ENCODE data around the gene CDH13.

The CDH13 gene

GRCh38 chr16:83552930-83553329, 926.2 kb downstream of the CDH13 start:
- no peak for DNase-seq (ENCODE audit: low read depth in 2 of 2)

- no peak for DNase-seq (ENCODE audit: low read depth in 2 of 2)
Measured at GRCh38 chr16:83554096-83554495, 927.3 kb downstream of the CDH13 start.

GRCh38 chr16:83554540-83554939, 927.8 kb downstream of the CDH13 start:
- DNase-seq (ENCODE audit: low read depth in 2 of 2), result no peak

GRCh38 chr16:83561876-83562275, 935.1 kb downstream of the CDH13 start:
- no peak for DNase-seq (ENCODE audit: low read depth in 2 of 2)

- no peak for DNase-seq (ENCODE audit: low read depth in 2 of 2)
Measured at GRCh38 chr16:83568345-83568744, 941.6 kb downstream of the CDH13 start.

GRCh38 chr16:83574388-83574787, 947.6 kb downstream of the CDH13 start:
- DNase-seq (ENCODE audit: low read depth in 2 of 2), result no peak

- no peak for DNase-seq (ENCODE audit: low read depth in 2 of 2)
Measured at GRCh38 chr16:83577078-83577745, 950.4 kb downstream of the CDH13 start.

- no peak for DNase-seq (ENCODE audit: low read depth in 2 of 2)
Measured at GRCh38 chr16:83578171-83578570, 951.4 kb downstream of the CDH13 start.

- DNase-seq (ENCODE audit: low read depth in 2 of 2), result no peak
Measured at GRCh38 chr16:83579027-83579426, 952.3 kb downstream of the CDH13 start.

- no peak for DNase-seq (ENCODE audit: low read depth in 2 of 2)
Measured at GRCh38 chr16:83579436-83579835, 952.7 kb downstream of the CDH13 start.

GRCh38 chr16:83581082-83581481, 954.3 kb downstream of the CDH13 start:
- no peak for DNase-seq (ENCODE audit: low read depth in 2 of 2)

GRCh38 chr16:83581994-83582747, 955.4 kb downstream of the CDH13 start:
- no peak for DNase-seq (ENCODE audit: low read depth in 2 of 2)

- DNase-seq (ENCODE audit: low read depth in 2 of 2), result no peak
Measured at GRCh38 chr16:83586036-83586435, 959.3 kb downstream of the CDH13 start.

- DNase-seq (ENCODE audit: low read depth in 2 of 2), result no peak
Measured at GRCh38 chr16:83586461-83587200, 959.9 kb downstream of the CDH13 start.

GRCh38 chr16:83587201-83587600, 960.4 kb downstream of the CDH13 start:
- DNase-seq (ENCODE audit: low read depth in 2 of 2), result no peak

GRCh38 chr16:83588070-83588469, 961.3 kb downstream of the CDH13 start:
- no peak for DNase-seq (ENCODE audit: low read depth in 2 of 2)

GRCh38 chr16:83589576-83589975, 962.8 kb downstream of the CDH13 start:
- no peak for DNase-seq (ENCODE audit: low read depth in 2 of 2)

GRCh38 chr16:83592778-83593177, 966.0 kb downstream of the CDH13 start:
- no peak for DNase-seq (ENCODE audit: low read depth in 2 of 2)

GRCh38 chr16:83599789-83600462, 973.2 kb downstream of the CDH13 start:
- no peak for DNase-seq (ENCODE audit: low read depth in 2 of 2)

- DNase-seq (ENCODE audit: low read depth in 2 of 2), result no peak
Measured at GRCh38 chr16:83602761-83603722, 976.3 kb downstream of the CDH13 start.

Data from stimulated activated CD4-positive, alpha-beta T cell treated with anti-CD3 and anti-CD28 coated beads, Interleukin-4, amount 100 ng/mL, for 48 hours (primary cell).